ENCODE measurements around the gene ZNF532. TPM values are rescaled to one million over a fixed set of nuclear protein-coding genes. Genes with fewer than 3 reads are reported as not detected.

ZNF532 gene
- total and polyA plus RNA-seq, 4 experiments from 2014 or later: 1.1 to 9.2 (median 7.8) TPM; not detected in 1

GRCh38 chr18:58838946-58839345 is 25.7 kb upstream of the ZNF532 start:
- Histone ChIP-seq H3K4me3 (ENCODE audit: low read length in 2 of 2) (no peak overlapping the region), H3K27me3 (ENCODE audit: insufficient read depth, low read length) (no peaks in the 10 kb centered on the region), H3K27ac (ENCODE audit: low read depth, low read length) (no peak overlapping the region), H3K36me3 (ENCODE audit: insufficient read depth, low read length) (no peaks in the 10 kb centered on the region), H3K4me1 (ENCODE audit: insufficient read depth, low read length) (no peaks in the 10 kb centered on the region), H3K9me3 (ENCODE audit: control insufficient read depth in 1 of 2, low read length in 2 of 2) (no peaks in the 10 kb centered on the region)
- peaks cover 0 to 2% (median 0%) of the 10 kb centered on the region in 8 donors for H3K9me3 Mint-ChIP-seq
- no peak overlapping the region for H3K4me3 Mint-ChIP-seq
- POLR2A ChIA-PET (ENCODE audit: partially characterized antibody): no interaction called here
- CTCF ChIA-PET (ENCODE audit: partially characterized antibody): interaction anchor here (1.7 kb wide), 1 partner anchor 10 kb away, joined by 5 read pairs; no protein-coding TSS in a partner anchor
- H3K36me3 Mint-ChIP-seq: no peaks in the 10 kb centered on the region
- H3K27ac Mint-ChIP-seq: no peak overlapping the region
- H3K27me3 Mint-ChIP-seq: peaks cover 3 to 10% of the 10 kb centered on the region in 2 donors
- no peak for DNase-seq
- no peaks in the 10 kb centered on the region for H3K4me1 Mint-ChIP-seq
- intact Hi-C loops (cut with micrococcal nuclease): no loop called here

GRCh38 chr18:58842978-58843687 is 21.5 kb upstream of the ZNF532 start:
- H3K27me3 Mint-ChIP-seq: peaks cover 27 to 40% of the 10 kb centered on the region in 2 donors
- Histone ChIP-seq H3K27ac (ENCODE audit: low read depth, low read length) (no peak overlapping the region), H3K4me3 (ENCODE audit: low read length in 2 of 2) (no peak overlapping the region), H3K27me3 (ENCODE audit: insufficient read depth, low read length) (no peaks in the 10 kb centered on the region), H3K9me3 (ENCODE audit: control insufficient read depth in 1 of 2, low read length in 2 of 2) (no peaks in the 10 kb centered on the region), H3K36me3 (ENCODE audit: insufficient read depth, low read length) (no peaks in the 10 kb centered on the region), H3K4me1 (ENCODE audit: insufficient read depth, low read length) (peaks cover 7% of the 10 kb centered on the region)
- H3K4me1 Mint-ChIP-seq: peaks cover 0 to 4% (median 0%) of the 10 kb centered on the region in 4 donors
- no peak overlapping the region for H3K27ac Mint-ChIP-seq
- H3K36me3 Mint-ChIP-seq: no peaks in the 10 kb centered on the region
- H3K4me3 Mint-ChIP-seq: no peak overlapping the region
- intact Hi-C loops (cut with micrococcal nuclease): no loop called here
- POLR2A ChIA-PET (ENCODE audit: partially characterized antibody): no interaction called here
- no peak for DNase-seq
- CTCF ChIA-PET (ENCODE audit: partially characterized antibody): no interaction called here
- H3K9me3 Mint-ChIP-seq: peaks cover 0 to 6% (median 0%) of the 10 kb centered on the region in 8 donors

GRCh38 chr18:58843688-58844035 is 21.0 kb upstream of the ZNF532 start:
- Mint-ChIP-seq H3K4me3 (no peak overlapping the region), H3K27ac (no peak overlapping the region), H3K9me3 (peaks cover 0 to 6% (median under 1%) of the 10 kb centered on the region in 8 donors), H3K27me3 (peaks cover 31 to 44% of the 10 kb centered on the region in 2 donors), H3K4me1 (peaks cover 0 to 4% (median 0%) of the 10 kb centered on the region in 4 donors), H3K36me3 (no peaks in the 10 kb centered on the region)
- Histone ChIP-seq H3K9me3 (ENCODE audit: control insufficient read depth in 1 of 2, low read length in 2 of 2) (no peaks in the 10 kb centered on the region), H3K36me3 (ENCODE audit: insufficient read depth, low read length) (no peaks in the 10 kb centered on the region), H3K4me1 (ENCODE audit: insufficient read depth, low read length) (peaks cover 7% of the 10 kb centered on the region), H3K27ac (ENCODE audit: low read depth, low read length) (no peak overlapping the region), H3K4me3 (ENCODE audit: low read length in 2 of 2) (no peak overlapping the region), H3K27me3 (ENCODE audit: insufficient read depth, low read length) (peaks cover 4% of the 10 kb centered on the region)
- CTCF ChIA-PET (ENCODE audit: partially characterized antibody): no interaction called here
- intact Hi-C loops (cut with micrococcal nuclease): no loop called here
- POLR2A ChIA-PET (ENCODE audit: partially characterized antibody): no interaction called here
- no peak for DNase-seq

GRCh38 chr18:58844871-58845270 is 19.8 kb upstream of the ZNF532 start:
- Mint-ChIP-seq H3K36me3 (no peaks in the 10 kb centered on the region), H3K27me3 (peaks cover 38 to 50% of the 10 kb centered on the region in 2 donors), H3K4me1 (peaks cover 0 to 4% (median 0%) of the 10 kb centered on the region in 4 donors), H3K4me3 (no peak overlapping the region), H3K27ac (no peak overlapping the region), H3K9me3 (peaks cover 0 to 6% (median under 1%) of the 10 kb centered on the region in 8 donors)
- Histone ChIP-seq H3K9me3 (ENCODE audit: control insufficient read depth in 1 of 2, low read length in 2 of 2) (no peaks in the 10 kb centered on the region), H3K27ac (ENCODE audit: low read depth, low read length) (no peak overlapping the region), H3K4me1 (ENCODE audit: insufficient read depth, low read length) (peaks cover 7% of the 10 kb centered on the region), H3K4me3 (ENCODE audit: low read length in 2 of 2) (no peak overlapping the region), H3K27me3 (ENCODE audit: insufficient read depth, low read length) (peaks cover 4% of the 10 kb centered on the region), H3K36me3 (ENCODE audit: insufficient read depth, low read length) (no peaks in the 10 kb centered on the region)
- ChIA-PET CTCF (ENCODE audit: partially characterized antibody) (interaction anchor here (0.7 kb wide), 1 partner anchor 20 kb away, joined by 3 read pairs; the partner anchor contains the start of gene ZNF532), POLR2A (ENCODE audit: partially characterized antibody) (no interaction called here)
- no peak for DNase-seq
- intact Hi-C loops (cut with micrococcal nuclease): no loop called here

- intact Hi-C loops (cut with micrococcal nuclease): no loop called here
- H3K4me3 Mint-ChIP-seq: no peak overlapping the region
- Histone ChIP-seq H3K27ac (ENCODE audit: low read depth, low read length) (no peak overlapping the region), H3K27me3 (ENCODE audit: insufficient read depth, low read length) (peaks cover 4% of the 10 kb centered on the region), H3K4me1 (ENCODE audit: insufficient read depth, low read length) (peaks cover 7% of the 10 kb centered on the region), H3K9me3 (ENCODE audit: control insufficient read depth in 1 of 2, low read length in 2 of 2) (no peaks in the 10 kb centered on the region), H3K36me3 (ENCODE audit: insufficient read depth, low read length) (no peaks in the 10 kb centered on the region), H3K4me3 (ENCODE audit: low read length in 2 of 2) (no peak overlapping the region)
- ChIA-PET CTCF (ENCODE audit: partially characterized antibody) (no interaction called here), POLR2A (ENCODE audit: partially characterized antibody) (no interaction called here)
- peaks cover 39 to 49% of the 10 kb centered on the region in 2 donors for H3K27me3 Mint-ChIP-seq
- no peaks in the 10 kb centered on the region for H3K36me3 Mint-ChIP-seq
- H3K4me1 Mint-ChIP-seq: peaks cover 0 to 4% (median 0%) of the 10 kb centered on the region in 4 donors
- peak overlapping the region in 1 of 7 donors; percentile 15 for H3K27ac Mint-ChIP-seq
- H3K9me3 Mint-ChIP-seq: peaks cover 0 to 6% (median under 1%) of the 10 kb centered on the region in 8 donors
- DNase-seq: no peak
Observed at GRCh38 chr18:58845928-58846724, 18.6 kb upstream of the ZNF532 start.

GRCh38 chr18:58847383-58848071 is 17.1 kb upstream of the ZNF532 start:
- no peak for DNase-seq
- H3K27ac Mint-ChIP-seq: no peak overlapping the region
- H3K36me3 ChIP-seq (ENCODE audit: insufficient read depth, low read length): no peaks in the 10 kb centered on the region
- no peaks in the 10 kb centered on the region for H3K36me3 Mint-ChIP-seq
- POLR2A ChIA-PET (ENCODE audit: partially characterized antibody): no interaction called here
- H3K4me3 ChIP-seq (ENCODE audit: low read length in 2 of 2): no peak overlapping the region
- CTCF ChIA-PET (ENCODE audit: partially characterized antibody): interaction anchor here (0.7 to 1.0 kb wide), 2 partner anchors 37 to 93 kb away, joined by 3 to 4 read pairs; no protein-coding TSS in a partner anchor
- H3K9me3 Mint-ChIP-seq: peaks cover 0 to 6% (median under 1%) of the 10 kb centered on the region in 8 donors
- peak overlapping the region in 5 of 8 donors; percentile 35 to 48 (median 41) for H3K4me3 Mint-ChIP-seq
- H3K27ac ChIP-seq (ENCODE audit: low read depth, low read length): no peak overlapping the region
- H3K9me3 ChIP-seq (ENCODE audit: control insufficient read depth in 1 of 2, low read length in 2 of 2): no peaks in the 10 kb centered on the region
- peaks cover 4% of the 10 kb centered on the region for H3K27me3 ChIP-seq (ENCODE audit: insufficient read depth, low read length)
- peaks cover 7% of the 10 kb centered on the region for H3K4me1 ChIP-seq (ENCODE audit: insufficient read depth, low read length)
- intact Hi-C loops (cut with micrococcal nuclease): no loop called here
- H3K27me3 Mint-ChIP-seq: peaks cover 41 to 56% of the 10 kb centered on the region in 2 donors
- H3K4me1 Mint-ChIP-seq: peaks cover 0 to 4% (median 0%) of the 10 kb centered on the region in 4 donors

Measured in CD4-positive, alpha-beta memory T cell (primary cell).